ENCODE measurements around the gene CHD3. TPM values are rescaled to one million over a fixed set of nuclear protein-coding genes. Genes with fewer than 3 reads are reported as not detected.

The CHD3 gene
- total and polyA plus RNA-seq, 2 of the 13 experiments (the other 11 are each of a cell fraction or from before 2014, with no cell fraction given): 2.7 to 3.7 TPM

GRCh38 chr17:7882068-7882467 is 6.5 kb upstream of the CHD3 start:
- no peak for FAIRE-seq
- POLR2A ChIA-PET: interaction anchor here (1.1 kb wide), 1 partner anchor 25 kb away, joined by 3 read pairs; the partner anchor contains the start of gene NAA38
- Histone ChIP-seq H3K4me3 (replicated peaks in 1 of 3; ENCODE audit: insufficient read depth in 1 of 3, low read depth in 2 of 3, low read length in 3 of 3) (no peak overlapping the region), H3K27ac (ENCODE audit: extremely low read length, insufficient read depth, low read length) (no peak overlapping the region), H2AFZ (ENCODE audit: low read length) (no peak overlapping the region), H3K4me2 (ENCODE audit: low read depth, low read length) (no peak overlapping the region), H3K27me3 (ENCODE audit: control insufficient read depth in 1 of 2, insufficient read depth in 2 of 2, low read length in 2 of 2) (peaks cover 1 to 22% of the 10 kb centered on the region in 2 experiments; a peak in 2 of 5 replicates), H3K79me2 (ENCODE audit: insufficient read depth, low read length) (no peaks in the 10 kb centered on the region), H3K9ac (ENCODE audit: insufficient read depth, low read depth, low read length) (no peak overlapping the region), H3K4me1 (ENCODE audit: insufficient read depth, low read length) (peaks cover 37% of the 10 kb centered on the region), H3K36me3 (replicated peaks in 1 of 2; ENCODE audit: control insufficient read depth in 1 of 2, insufficient read depth in 2 of 2, low read length in 2 of 2) (no peaks in the 10 kb centered on the region), H4K20me1 (ENCODE audit: insufficient read depth, low read length) (no peaks in the 10 kb centered on the region), H3K9me3 (ENCODE audit: low read length) (no peaks in the 10 kb centered on the region)
- WGBS (ENCODE audit: low lambda C conversion rate): 76% methylated on average over 7 of the region's 7 CpGs
- ATAC-seq: no peak
- CTCF ChIA-PET (ENCODE audit: low intra/inter-chr PET ratio, low total read pairs): no interaction called here
- DNase-seq (ENCODE audit: low spot score): no peak
- BruUV-seq (replicated peaks): no TSS peak
- no peak for TF ChIP-seq HNRNPLL (IDR thresholded peaks at IDR 0.05; ENCODE audit: low read depth, low read length, poor library complexity, severe bottlenecking)
- no peak for TF ChIP-seq ZNF580 (CRISPR knock-in tag; IDR thresholded peaks at IDR 0.05; ENCODE audit: borderline replicate concordance, low read depth)
- no peak for TF ChIP-seq HDAC1 (CRISPR knock-in tag; IDR thresholded peaks at IDR 0.05)
- no peak for TF ChIP-seq ARID3A (IDR thresholded peaks at IDR 0.05; ENCODE audit: low read depth, low read length)
- TF ChIP-seq CREB3 (CRISPR knock-in tag; IDR thresholded peaks at IDR 0.05): no peak
- no peak for TF ChIP-seq HDAC2 (CRISPR knock-in tag; IDR thresholded peaks at IDR 0.05)
- no peak for TF ChIP-seq ZNF678 (CRISPR knock-in tag; IDR thresholded peaks at IDR 0.05)
- TF ChIP-seq LRRFIP1 (CRISPR knock-in tag; conservative IDR thresholded peaks at IDR 0.05): no peak
- TF ChIP-seq XBP1 (CRISPR knock-in tag; IDR thresholded peaks at IDR 0.05): no peak
- no peak for TF ChIP-seq SATB2 (CRISPR knock-in tag; IDR thresholded peaks at IDR 0.05)
- no peak for TF ChIP-seq REST (IDR thresholded peaks at IDR 0.05; ENCODE audit: borderline replicate concordance in 1 of 2, low read depth in 1 of 2, low read length in 2 of 2)
- in situ Hi-C loops (cut with HindIII; ENCODE audit: extremely low pct_ligation_motif_present, low pct_unique_long_range_greater_than_20kb): no loop called here
- intact Hi-C loops (cut with micrococcal nuclease; ENCODE audit: unreplicated experiment): no loop called here
